Liver (tissue), 9 donors: ENCODE data around the gene PLCL1. TPM values are rescaled to one million over a fixed set of nuclear protein-coding genes. Genes with fewer than 3 reads are reported as not detected.

Experiments used
- DNase-seq: peaks from one replicate; pipeline ENCODE4 v3.0.0-alpha.2; 2017; ENCODE audit warnings: low spot score
- H3K27ac ChIP-seq, 2 donors: one replicate each; pipeline ENCODE4 v1.7.0; 2013; ENCODE audit warnings: inconsistent platforms in 2 of 2, low read length in 2 of 2, control low read depth in 1 of 2, low read depth in 1 of 2, mild to moderate bottlenecking in 1 of 2
- H3K27me3 ChIP-seq, 4 donors: one replicate each; pipeline versions ENCODE4 v1.6.1 to v1.7.0; 2013; ENCODE audit warnings: low read length in 3 of 4, inconsistent platforms in 1 of 4, mild to moderate bottlenecking in 1 of 4, moderate library complexity in 1 of 4; ENCODE audit not compliant: control insufficient read depth in 4 of 4, insufficient read depth in 4 of 4
- H3K36me3 ChIP-seq, 4 donors: one replicate each; pipeline versions ENCODE4 v1.6.1 to v1.7.0; 2013; ENCODE audit warnings: low read length in 3 of 4, mild to moderate bottlenecking in 3 of 4, low read depth in 1 of 4, moderate library complexity in 1 of 4; ENCODE audit not compliant: control insufficient read depth in 4 of 4, insufficient read depth in 3 of 4
- H3K4me1 ChIP-seq, 4 donors: one replicate each; pipeline versions ENCODE4 v1.6.1 to v1.7.0; 2013; ENCODE audit warnings: low read length in 3 of 4, mild to moderate bottlenecking in 3 of 4, moderate library complexity in 1 of 4; ENCODE audit not compliant: control insufficient read depth in 4 of 4, insufficient read depth in 4 of 4
- H3K4me3 ChIP-seq, 3 donors: one replicate each; pipeline versions ENCODE4 v1.6.1 to v1.7.0; 2013; ENCODE audit warnings: low read length in 3 of 3, control low read depth in 1 of 3, low read depth in 1 of 3, mild to moderate bottlenecking in 1 of 3
- H3K9ac ChIP-seq, 2 donors: one replicate each; pipeline ENCODE4 v1.7.0; 2013; ENCODE audit warnings: low read length in 2 of 2, mild to moderate bottlenecking in 2 of 2, moderate library complexity in 2 of 2, control low read depth in 1 of 2, low read depth in 1 of 2
- H3K9me3 ChIP-seq, 4 donors: one replicate each; pipeline versions ENCODE4 v1.6.1 to v1.7.0; 2013; ENCODE audit warnings: low read length in 3 of 4; ENCODE audit not compliant: control insufficient read depth in 4 of 4
- EGR1 ChIP-seq, 2 donors: IDR thresholded peaks; 2 replicates each; pipeline ENCODE4 v1.6.1; 2016 to 2018; ENCODE audit warnings: antibody characterized with exemption in 2 of 2, low read depth in 2 of 2
- FOXA1 ChIP-seq: IDR thresholded peaks from 2 replicates; pipeline ENCODE4 v1.6.1; 2016; ENCODE audit warnings: antibody characterized with exemption
- FOXA2 ChIP-seq: IDR thresholded peaks from 2 replicates; pipeline ENCODE4 v1.6.1; 2016; ENCODE audit warnings: antibody characterized with exemption
- GABPA ChIP-seq, 2 donors: IDR thresholded peaks in 1 of 2; conservative IDR thresholded peaks in 1 of 2; 2 replicates each; pipeline ENCODE4 v1.6.1; 2016; ENCODE audit warnings: antibody characterized with exemption in 2 of 2, mild to moderate bottlenecking in 1 of 2, moderate library complexity in 1 of 2
- HNF4A ChIP-seq, 2 donors: conservative IDR thresholded peaks; 2 replicates each; pipeline ENCODE4 v1.6.1; 2016; ENCODE audit warnings: antibody characterized with exemption in 2 of 2, mild to moderate bottlenecking in 2 of 2
- HNF4G ChIP-seq: IDR thresholded peaks from 2 replicates; pipeline ENCODE4 v1.6.1; 2016; ENCODE audit warnings: antibody characterized with exemption
- JUND ChIP-seq, 2 donors: IDR thresholded peaks; 2 replicates each; pipeline ENCODE4 v1.6.1; 2016; ENCODE audit warnings: antibody characterized with exemption in 2 of 2
- NR2F2 ChIP-seq: IDR thresholded peaks from 2 replicates; pipeline ENCODE4 v1.6.1; 2016; ENCODE audit warnings: antibody characterized with exemption
- RAD21 ChIP-seq, 2 donors: IDR thresholded peaks; 2 replicates each; pipeline ENCODE4 v1.6.1; 2016; ENCODE audit warnings: antibody characterized with exemption in 2 of 2, mild to moderate bottlenecking in 2 of 2
- SP1 ChIP-seq: IDR thresholded peaks from 2 replicates; pipeline ENCODE4 v1.6.1; 2018; ENCODE audit warnings: antibody characterized with exemption, mild to moderate bottlenecking
- TAF1 ChIP-seq: conservative IDR thresholded peaks from 2 replicates; pipeline ENCODE4 v1.6.1; 2016; ENCODE audit warnings: antibody characterized with exemption, mild to moderate bottlenecking
- YY1 ChIP-seq: IDR thresholded peaks from 2 replicates; pipeline ENCODE4 v1.6.1; 2016; ENCODE audit warnings: antibody characterized with exemption, mild to moderate bottlenecking
- WGBS: extraction: QIAGEN DNeasy Blood & Tissue Kit; methylation state at CpG from one replicate; pipeline ENCODE4 v1.1.7; 2013; 5-methylcytosine and 5-hydroxymethylcytosine counted together
- polyA plus RNA-seq, 2 donors: library from polyadenylated mRNA; stranded (reverse) in 1 of 2; unstranded in 1 of 2; fragments of 200-250 nt in 1 of 2; fragments of >200 nt in 1 of 2; fragmentation: Nextera tagmentation in 1 of 2; extraction: Ambion mirVana in 1 of 2; gene quantifications; one replicate each; pipeline versions ENCODE4 v1.2.1 to v1.2.3, GENCODE V29; 2013 to 2015
- total RNA-seq, 2 donors: library from RNA; depleted of rRNA; stranded (reverse); fragments of >200 nt; gene quantifications; one replicate each; pipeline ENCODE4 v1.2.3, GENCODE V29; 2014
- TF ChIP-seq, protein P1 (sequence below): IDR thresholded peaks from 2 replicates; pipeline ENCODE4 v1.6.1; 2016; ENCODE audit warnings: antibody characterized with exemption, mild to moderate bottlenecking
- TF ChIP-seq, protein P2 (sequence below): IDR thresholded peaks from 2 replicates; pipeline ENCODE4 v1.6.1; 2016; ENCODE audit warnings: antibody characterized with exemption
- TF ChIP-seq, protein P3 (sequence below): IDR thresholded peaks from 2 replicates; pipeline ENCODE4 v1.6.1; 2016; ENCODE audit warnings: antibody characterized with exemption
- TF ChIP-seq, protein P4 (sequence below): IDR thresholded peaks from 2 replicates; pipeline ENCODE4 v1.6.1; 2016; ENCODE audit warnings: antibody characterized with exemption
- donor health status: healthy.
- donor health status: healthy.
- donor health status: healthy.
- donor health status: healthy.
- donor health status: healthy.

The PLCL1 gene
- total and polyA plus RNA-seq, 4 donors, result 0.08 to 0.59 (median 0.31) TPM

- TF ChIP-seq, protein P1, sequence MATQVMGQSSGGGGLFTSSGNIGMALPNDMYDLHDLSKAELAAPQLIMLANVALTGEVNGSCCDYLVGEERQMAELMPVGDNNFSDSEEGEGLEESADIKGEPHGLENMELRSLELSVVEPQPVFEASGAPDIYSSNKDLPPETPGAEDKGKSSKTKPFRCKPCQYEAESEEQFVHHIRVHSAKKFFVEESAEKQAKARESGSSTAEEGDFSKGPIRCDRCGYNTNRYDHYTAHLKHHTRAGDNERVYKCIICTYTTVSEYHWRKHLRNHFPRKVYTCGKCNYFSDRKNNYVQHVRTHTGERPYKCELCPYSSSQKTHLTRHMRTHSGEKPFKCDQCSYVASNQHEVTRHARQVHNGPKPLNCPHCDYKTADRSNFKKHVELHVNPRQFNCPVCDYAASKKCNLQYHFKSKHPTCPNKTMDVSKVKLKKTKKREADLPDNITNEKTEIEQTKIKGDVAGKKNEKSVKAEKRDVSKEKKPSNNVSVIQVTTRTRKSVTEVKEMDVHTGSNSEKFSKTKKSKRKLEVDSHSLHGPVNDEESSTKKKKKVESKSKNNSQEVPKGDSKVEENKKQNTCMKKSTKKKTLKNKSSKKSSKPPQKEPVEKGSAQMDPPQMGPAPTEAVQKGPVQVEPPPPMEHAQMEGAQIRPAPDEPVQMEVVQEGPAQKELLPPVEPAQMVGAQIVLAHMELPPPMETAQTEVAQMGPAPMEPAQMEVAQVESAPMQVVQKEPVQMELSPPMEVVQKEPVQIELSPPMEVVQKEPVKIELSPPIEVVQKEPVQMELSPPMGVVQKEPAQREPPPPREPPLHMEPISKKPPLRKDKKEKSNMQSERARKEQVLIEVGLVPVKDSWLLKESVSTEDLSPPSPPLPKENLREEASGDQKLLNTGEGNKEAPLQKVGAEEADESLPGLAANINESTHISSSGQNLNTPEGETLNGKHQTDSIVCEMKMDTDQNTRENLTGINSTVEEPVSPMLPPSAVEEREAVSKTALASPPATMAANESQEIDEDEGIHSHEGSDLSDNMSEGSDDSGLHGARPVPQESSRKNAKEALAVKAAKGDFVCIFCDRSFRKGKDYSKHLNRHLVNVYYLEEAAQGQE, result no peak
These were observed 369.5 kb downstream of the PLCL1 start (continued) for GRCh38 chr2:198173864-198174263.

- TF ChIP-seq, protein P2, sequence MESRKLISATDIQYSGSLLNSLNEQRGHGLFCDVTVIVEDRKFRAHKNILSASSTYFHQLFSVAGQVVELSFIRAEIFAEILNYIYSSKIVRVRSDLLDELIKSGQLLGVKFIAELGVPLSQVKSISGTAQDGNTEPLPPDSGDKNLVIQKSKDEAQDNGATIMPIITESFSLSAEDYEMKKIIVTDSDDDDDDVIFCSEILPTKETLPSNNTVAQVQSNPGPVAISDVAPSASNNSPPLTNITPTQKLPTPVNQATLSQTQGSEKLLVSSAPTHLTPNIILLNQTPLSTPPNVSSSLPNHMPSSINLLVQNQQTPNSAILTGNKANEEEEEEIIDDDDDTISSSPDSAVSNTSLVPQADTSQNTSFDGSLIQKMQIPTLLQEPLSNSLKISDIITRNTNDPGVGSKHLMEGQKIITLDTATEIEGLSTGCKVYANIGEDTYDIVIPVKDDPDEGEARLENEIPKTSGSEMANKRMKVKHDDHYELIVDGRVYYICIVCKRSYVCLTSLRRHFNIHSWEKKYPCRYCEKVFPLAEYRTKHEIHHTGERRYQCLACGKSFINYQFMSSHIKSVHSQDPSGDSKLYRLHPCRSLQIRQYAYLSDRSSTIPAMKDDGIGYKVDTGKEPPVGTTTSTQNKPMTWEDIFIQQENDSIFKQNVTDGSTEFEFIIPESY, result no peak
- TF ChIP-seq GABPA (IDR thresholded peaks at IDR 0.05 in 1 of 2, conservative IDR thresholded peaks at IDR 0.05 in 1 of 2), result no peak
- no peak for TF ChIP-seq HNF4G
- no peak for TF ChIP-seq SP1
- no peak for TF ChIP-seq NR2F2
- TF ChIP-seq RAD21 (IDR thresholded peaks at IDR 0.05), result no peak
- no peak for TF ChIP-seq HNF4A (conservative IDR thresholded peaks at IDR 0.05)
- TF ChIP-seq YY1, result no peak
- TF ChIP-seq, protein P3, sequence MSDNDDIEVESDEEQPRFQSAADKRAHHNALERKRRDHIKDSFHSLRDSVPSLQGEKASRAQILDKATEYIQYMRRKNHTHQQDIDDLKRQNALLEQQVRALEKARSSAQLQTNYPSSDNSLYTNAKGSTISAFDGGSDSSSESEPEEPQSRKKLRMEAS, result no peak
- no peak for TF ChIP-seq FOXA2
- no peak for TF ChIP-seq FOXA1
- TF ChIP-seq TAF1, result no peak
- TF ChIP-seq JUND (IDR thresholded peaks at IDR 0.05), result no peak
- H3K27ac ChIP-seq, result no peak overlapping the region
- no peak overlapping the region for H3K4me3 ChIP-seq
- no peak overlapping the region for H3K9ac ChIP-seq
- H3K9me3 ChIP-seq, result peaks cover 0 to 3% (median 0%) of the 10 kb centered on the region in 4 donors
- DNase-seq, result no peak
- no peaks in the 10 kb centered on the region for H3K4me1 ChIP-seq
- WGBS, result 50% methylated on average over 3 of the region's 3 CpGs
- no peaks in the 10 kb centered on the region for H3K27me3 ChIP-seq
- no peaks in the 10 kb centered on the region for H3K36me3 ChIP-seq
These were observed 370.9 kb downstream of the PLCL1 start for GRCh38 chr2:198175271-198175670.

GRCh38 chr2:198177040-198177439 lies 372.6 kb downstream of the PLCL1 start:
- Histone ChIP-seq H3K27ac (no peak overlapping the region), H3K4me1 (no peaks in the 10 kb centered on the region), H3K36me3 (no peaks in the 10 kb centered on the region), H3K9ac (no peak overlapping the region), H3K9me3 (peaks cover 0 to 6% (median 2%) of the 10 kb centered on the region in 4 donors), H3K4me3 (no peak overlapping the region), H3K27me3 (no peaks in the 10 kb centered on the region)
- TF ChIP-seq SP1 (no peak), JUND (IDR thresholded peaks at IDR 0.05) (no peak), TAF1 (no peak), EGR1 (IDR thresholded peaks at IDR 0.05; ENCODE audit: low read depth in 2 of 2) (no peak), NR2F2 (no peak), YY1 (no peak), FOXA2 (no peak)
- TF ChIP-seq, protein P2, result no peak
- TF ChIP-seq, protein P4, sequence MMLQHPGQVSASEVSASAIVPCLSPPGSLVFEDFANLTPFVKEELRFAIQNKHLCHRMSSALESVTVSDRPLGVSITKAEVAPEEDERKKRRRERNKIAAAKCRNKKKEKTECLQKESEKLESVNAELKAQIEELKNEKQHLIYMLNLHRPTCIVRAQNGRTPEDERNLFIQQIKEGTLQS, result no peak
- DNase-seq, result no peak
- WGBS, result 70% methylated on average over 2 of the region's 2 CpGs
